ENCODE results near the gene SLIT1.
A peak's percentile ranks its signal among the peaks of the same experiment; 100 is the strongest.

SLIT1 gene

GRCh38 chr10:97185326-97186058, at the start of gene SLIT1:
SLIT1 (minus strand) TSS chr10:97185959; CDS start chr10:97185674, 285 bp downstream.
- H3K36me3 ChIP-seq (ENCODE audit: insufficient read depth, low read length): no peaks in the 10 kb centered on the region
- no peaks in the 10 kb centered on the region for H3K9me3 ChIP-seq (ENCODE audit: low read length)
- peaks cover 56% of the 10 kb centered on the region for H3K4me1 ChIP-seq (ENCODE audit: insufficient read depth, low read length)
- no peaks in the 10 kb centered on the region for H3K27me3 ChIP-seq (ENCODE audit: insufficient read depth, low read length)
- peak within 1 kb of the TSS; percentile 55 for H3K4me3 ChIP-seq (ENCODE audit: low read length)
- no peak within 1 kb of the TSS for H2AFZ ChIP-seq (ENCODE audit: low read depth, low read length)

- no peak overlapping the region for H2AFZ ChIP-seq (ENCODE audit: low read depth, low read length)
- H3K36me3 ChIP-seq (ENCODE audit: insufficient read depth, low read length): peaks cover 4% of the 10 kb centered on the region
- no peaks in the 10 kb centered on the region for H3K27me3 ChIP-seq (ENCODE audit: insufficient read depth, low read length)
- no peaks in the 10 kb centered on the region for H3K4me1 ChIP-seq (ENCODE audit: insufficient read depth, low read length)
- H3K9me3 ChIP-seq (ENCODE audit: low read length): no peaks in the 10 kb centered on the region
- no peak overlapping the region for H3K4me3 ChIP-seq (ENCODE audit: low read length)
Measured at GRCh38 chr10:97235353-97235752, 49.6 kb upstream of the SLIT1 start.

- Histone ChIP-seq H3K36me3 (ENCODE audit: insufficient read depth, low read length) (peaks cover 10% of the 10 kb centered on the region), H3K4me3 (ENCODE audit: low read length) (no peak overlapping the region), H2AFZ (ENCODE audit: low read depth, low read length) (no peak overlapping the region), H3K4me1 (ENCODE audit: insufficient read depth, low read length) (no peaks in the 10 kb centered on the region), H3K27me3 (ENCODE audit: insufficient read depth, low read length) (no peaks in the 10 kb centered on the region), H3K9me3 (ENCODE audit: low read length) (no peaks in the 10 kb centered on the region)
Measured at GRCh38 chr10:97234400-97234799, 48.6 kb upstream of the SLIT1 start.

- H3K36me3 ChIP-seq (ENCODE audit: insufficient read depth, low read length): peaks cover 33% of the 10 kb centered on the region
- H3K4me1 ChIP-seq (ENCODE audit: insufficient read depth, low read length): no peaks in the 10 kb centered on the region
- no peak overlapping the region for H2AFZ ChIP-seq (ENCODE audit: low read depth, low read length)
Measured at GRCh38 chr10:97230146-97230545, 44.4 kb upstream of the SLIT1 start.

GRCh38 chr10:97229322-97230015, 43.7 kb upstream of the SLIT1 start:
- Histone ChIP-seq H3K4me3 (ENCODE audit: low read length) (no peak overlapping the region), H2AFZ (ENCODE audit: low read depth, low read length) (no peak overlapping the region), H3K4me1 (ENCODE audit: insufficient read depth, low read length) (no peaks in the 10 kb centered on the region), H3K27me3 (ENCODE audit: insufficient read depth, low read length) (no peaks in the 10 kb centered on the region), H3K36me3 (ENCODE audit: insufficient read depth, low read length) (peaks cover 39% of the 10 kb centered on the region), H3K9me3 (ENCODE audit: low read length) (no peaks in the 10 kb centered on the region)

More at GRCh38 chr10:97230146-97230545, 44.4 kb upstream of the SLIT1 start:
- no peak overlapping the region for H3K4me3 ChIP-seq (ENCODE audit: low read length)
- H3K9me3 ChIP-seq (ENCODE audit: low read length): no peaks in the 10 kb centered on the region
- no peaks in the 10 kb centered on the region for H3K27me3 ChIP-seq (ENCODE audit: insufficient read depth, low read length)

GRCh38 chr10:97228775-97229157, 43.0 kb upstream of the SLIT1 start:
- Histone ChIP-seq H3K9me3 (ENCODE audit: low read length) (no peaks in the 10 kb centered on the region), H3K36me3 (ENCODE audit: insufficient read depth, low read length) (peaks cover 39% of the 10 kb centered on the region), H3K4me1 (ENCODE audit: insufficient read depth, low read length) (no peaks in the 10 kb centered on the region), H3K27me3 (ENCODE audit: insufficient read depth, low read length) (no peaks in the 10 kb centered on the region), H3K4me3 (ENCODE audit: low read length) (no peak overlapping the region), H2AFZ (ENCODE audit: low read depth, low read length) (no peak overlapping the region)

GRCh38 chr10:97228130-97228774, 42.5 kb upstream of the SLIT1 start:
- Histone ChIP-seq H3K9me3 (ENCODE audit: low read length) (no peaks in the 10 kb centered on the region), H3K36me3 (ENCODE audit: insufficient read depth, low read length) (peaks cover 39% of the 10 kb centered on the region), H3K27me3 (ENCODE audit: insufficient read depth, low read length) (no peaks in the 10 kb centered on the region), H2AFZ (ENCODE audit: low read depth, low read length) (no peak overlapping the region), H3K4me1 (ENCODE audit: insufficient read depth, low read length) (peaks cover 1% of the 10 kb centered on the region), H3K4me3 (ENCODE audit: low read length) (no peak overlapping the region)

- peaks cover 39% of the 10 kb centered on the region for H3K36me3 ChIP-seq (ENCODE audit: insufficient read depth, low read length)
- no peaks in the 10 kb centered on the region for H3K27me3 ChIP-seq (ENCODE audit: insufficient read depth, low read length)
- no peak overlapping the region for H2AFZ ChIP-seq (ENCODE audit: low read depth, low read length)
- no peak overlapping the region for H3K4me3 ChIP-seq (ENCODE audit: low read length)
- H3K9me3 ChIP-seq (ENCODE audit: low read length): no peaks in the 10 kb centered on the region
- peaks cover 15% of the 10 kb centered on the region for H3K4me1 ChIP-seq (ENCODE audit: insufficient read depth, low read length)
Measured at GRCh38 chr10:97226398-97226797, 40.6 kb upstream of the SLIT1 start.

GRCh38 chr10:97224483-97225435, 39.0 kb upstream of the SLIT1 start:
- H3K4me1 ChIP-seq (ENCODE audit: insufficient read depth, low read length): peaks cover 15% of the 10 kb centered on the region
- H3K27me3 ChIP-seq (ENCODE audit: insufficient read depth, low read length): no peaks in the 10 kb centered on the region
- H3K36me3 ChIP-seq (ENCODE audit: insufficient read depth, low read length): peaks cover 37% of the 10 kb centered on the region
- no peak overlapping the region for H2AFZ ChIP-seq (ENCODE audit: low read depth, low read length)
- H3K4me3 ChIP-seq (ENCODE audit: low read length): no peak overlapping the region
- H3K9me3 ChIP-seq (ENCODE audit: low read length): no peaks in the 10 kb centered on the region

- peaks cover 17% of the 10 kb centered on the region for H3K36me3 ChIP-seq (ENCODE audit: insufficient read depth, low read length)
- no peak overlapping the region for H3K4me3 ChIP-seq (ENCODE audit: low read length)
- no peaks in the 10 kb centered on the region for H3K27me3 ChIP-seq (ENCODE audit: insufficient read depth, low read length)
- H3K4me1 ChIP-seq (ENCODE audit: insufficient read depth, low read length): peaks cover 15% of the 10 kb centered on the region
- no peak overlapping the region for H2AFZ ChIP-seq (ENCODE audit: low read depth, low read length)
- H3K9me3 ChIP-seq (ENCODE audit: low read length): no peaks in the 10 kb centered on the region
Measured at GRCh38 chr10:97222326-97222961, 36.7 kb upstream of the SLIT1 start.

GRCh38 chr10:97220355-97220754, 34.6 kb upstream of the SLIT1 start:
- Histone ChIP-seq H3K4me3 (ENCODE audit: low read length) (no peak overlapping the region), H2AFZ (ENCODE audit: low read depth, low read length) (no peak overlapping the region), H3K27me3 (ENCODE audit: insufficient read depth, low read length) (no peaks in the 10 kb centered on the region), H3K36me3 (ENCODE audit: insufficient read depth, low read length) (peaks cover 6% of the 10 kb centered on the region), H3K9me3 (ENCODE audit: low read length) (no peaks in the 10 kb centered on the region), H3K4me1 (ENCODE audit: insufficient read depth, low read length) (peaks cover 15% of the 10 kb centered on the region)

- H3K9me3 ChIP-seq (ENCODE audit: low read length): no peaks in the 10 kb centered on the region
- H3K27me3 ChIP-seq (ENCODE audit: insufficient read depth, low read length): no peaks in the 10 kb centered on the region
- H3K4me1 ChIP-seq (ENCODE audit: insufficient read depth, low read length): peaks cover 5% of the 10 kb centered on the region
- H2AFZ ChIP-seq (ENCODE audit: low read depth, low read length): no peak overlapping the region
- H3K4me3 ChIP-seq (ENCODE audit: low read length): no peak overlapping the region
- H3K36me3 ChIP-seq (ENCODE audit: insufficient read depth, low read length): no peaks in the 10 kb centered on the region
Measured at GRCh38 chr10:97217299-97217698, 31.5 kb upstream of the SLIT1 start.

Data from neuron (in vitro differentiated cells).